Astrocyte (in vitro differentiated cells and primary cell): ENCODE data around the gene PIM2.

Experiments used
- EZH2 ChIP-seq: IDR thresholded peaks from 2 replicates; pipeline ENCODE4 v1.6.1; 2012; ENCODE audit warnings: mild to moderate bottlenecking, low read length, inconsistent platforms; ENCODE audit not compliant: insufficient read depth
- TF ChIP-seq, protein P1 (sequence below): IDR thresholded peaks from 2 replicates; pipeline ENCODE4 v1.5.1; 2011; ENCODE audit warnings: low read depth, mild to moderate bottlenecking, inconsistent platforms, low read length, moderate library complexity; ENCODE audit not compliant: insufficient read depth

DNA sequence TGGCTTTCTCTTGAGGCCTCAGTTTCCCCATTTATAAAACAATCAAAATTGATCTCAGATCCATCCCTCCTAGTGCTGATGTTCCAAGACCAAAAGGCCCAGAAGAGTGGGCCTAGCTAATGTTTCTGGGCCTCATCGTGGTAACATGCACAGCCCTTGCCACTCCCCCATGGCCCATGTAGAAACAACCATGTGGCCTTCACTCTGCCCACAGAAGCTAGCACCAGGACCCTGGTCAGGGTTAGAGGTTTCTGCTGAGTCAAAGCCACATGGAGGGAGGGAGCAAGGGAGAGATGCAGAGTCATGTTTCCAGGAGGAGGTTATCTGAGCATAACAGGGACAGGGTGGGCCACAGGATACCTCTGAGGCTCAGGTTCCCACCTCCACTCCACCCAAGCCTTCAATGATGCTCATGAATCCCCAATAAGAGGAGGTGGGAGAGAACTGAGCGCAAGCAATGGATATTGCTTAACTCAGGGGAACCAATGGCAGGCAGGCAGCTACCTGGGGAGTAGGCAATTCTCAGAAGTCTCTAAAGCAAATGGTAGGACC lies 21.7 kb upstream of the PIM2 start:
- TF ChIP-seq, protein P1, sequence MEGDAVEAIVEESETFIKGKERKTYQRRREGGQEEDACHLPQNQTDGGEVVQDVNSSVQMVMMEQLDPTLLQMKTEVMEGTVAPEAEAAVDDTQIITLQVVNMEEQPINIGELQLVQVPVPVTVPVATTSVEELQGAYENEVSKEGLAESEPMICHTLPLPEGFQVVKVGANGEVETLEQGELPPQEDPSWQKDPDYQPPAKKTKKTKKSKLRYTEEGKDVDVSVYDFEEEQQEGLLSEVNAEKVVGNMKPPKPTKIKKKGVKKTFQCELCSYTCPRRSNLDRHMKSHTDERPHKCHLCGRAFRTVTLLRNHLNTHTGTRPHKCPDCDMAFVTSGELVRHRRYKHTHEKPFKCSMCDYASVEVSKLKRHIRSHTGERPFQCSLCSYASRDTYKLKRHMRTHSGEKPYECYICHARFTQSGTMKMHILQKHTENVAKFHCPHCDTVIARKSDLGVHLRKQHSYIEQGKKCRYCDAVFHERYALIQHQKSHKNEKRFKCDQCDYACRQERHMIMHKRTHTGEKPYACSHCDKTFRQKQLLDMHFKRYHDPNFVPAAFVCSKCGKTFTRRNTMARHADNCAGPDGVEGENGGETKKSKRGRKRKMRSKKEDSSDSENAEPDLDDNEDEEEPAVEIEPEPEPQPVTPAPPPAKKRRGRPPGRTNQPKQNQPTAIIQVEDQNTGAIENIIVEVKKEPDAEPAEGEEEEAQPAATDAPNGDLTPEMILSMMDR: no peak
- no peak for TF ChIP-seq EZH2
